Stomach (tissue), 9 donors: ENCODE results near the gene TAX1BP1. TPM values are rescaled to one million over a fixed set of nuclear protein-coding genes. Genes with fewer than 3 reads are reported as not detected.

Experiments
- DNase-seq, 2 donors: peaks; one replicate each; pipeline versions ENCODE4 v3.0.0 to v3.0.0-alpha.2; 2013 to 2019
- H3K27ac ChIP-seq, 5 donors: fragments of 200-600 bp in 4 of 5; sonication (generic) in 4 of 5; one replicate each; pipeline ENCODE4 v1.5.1; 2013 to 2019; ENCODE audit warnings: mild to moderate bottlenecking in 1 of 5, moderate library complexity in 1 of 5
- H3K27me3 ChIP-seq, 3 donors: fragments of 200-600 bp; sonication (generic); one replicate each; pipeline ENCODE4 v1.5.1; 2017 to 2019; ENCODE audit warnings: mixed run types in 1 of 3
- H3K36me3 ChIP-seq, 4 donors: fragments of 200-600 bp; sonication (generic); 1 replicate in 3 of 4; 2 replicates in 1 of 4; pipeline ENCODE4 v1.5.1; 2016 to 2019
- H3K4me1 ChIP-seq, 4 donors: fragments of 200-600 bp; sonication (generic); one replicate each; pipeline ENCODE4 v1.5.1; 2016 to 2019
- H3K4me3 ChIP-seq, 4 donors: fragments of 200-600 bp; sonication (generic) in 3 of 4; one replicate each; pipeline ENCODE4 v1.5.1; 2016 to 2019; ENCODE audit warnings: mild to moderate bottlenecking in 1 of 4
- H3K9me3 ChIP-seq, 4 donors: fragments of 200-600 bp; sonication (generic); one replicate each; pipeline ENCODE4 v1.5.1; 2016 to 2019
- CTCF ChIP-seq, 7 experiments: fragments of 450-650 bp in 4 of 7; fragments of 200-600 bp in 3 of 7; sonication (generic) in 3 of 7; IDR thresholded peaks; one replicate each; pipeline ENCODE4 v1.5.1; 2016 to 2019; ENCODE audit warnings: antibody characterized with exemption in 7 of 7, control low read depth in 2 of 7, mild to moderate bottlenecking in 1 of 7
- EP300 ChIP-seq: sonication (generic); formaldehyde crosslinking; IDR thresholded peaks from one replicate; pipeline ENCODE4 v1.6.1; 2017; ENCODE audit warnings: antibody characterized with exemption
- POLR2A ChIP-seq, 4 donors: fragments of 450-650 bp; IDR thresholded peaks; one replicate each; pipeline ENCODE4 v1.6.1; 2016; ENCODE audit warnings: antibody characterized with exemption in 4 of 4, control low read depth in 2 of 4, mild to moderate bottlenecking in 1 of 4, moderate library complexity in 1 of 4
- POLR2AphosphoS5 ChIP-seq, 3 donors: sonication (generic); formaldehyde crosslinking; IDR thresholded peaks; one replicate each; pipeline ENCODE4 v1.6.1; 2016; ENCODE audit warnings: antibody characterized with exemption in 3 of 3
- WGBS, 5 donors: extraction: QIAGEN DNeasy Blood & Tissue Kit in 3 of 5; methylation state at CpG; one replicate each; pipeline versions ENCODE4 v1.1.5 to v1.1.7; 2013 to 2018; 5-methylcytosine and 5-hydroxymethylcytosine counted together
- intact Hi-C: fragments of 100-400 bp; cut with DNase I; formaldehyde crosslinking; loops from one replicate; pipeline ENCODE4 v1.15.1; 2023; ENCODE audit warnings: low total_unique reads
- polyA plus RNA-seq, 3 donors: library from polyadenylated mRNA; stranded (reverse); fragments of 200-250 nt; gene quantifications; one replicate each; pipeline ENCODE4 v1.2.3, GENCODE V29; 2013
- total RNA-seq, 5 donors: library from RNA; depleted of rRNA; stranded (reverse); fragments of >200 nt; gene quantifications; one replicate each; pipeline versions ENCODE4 v1.1.0 to v1.2.3, GENCODE V29; 2014 to 2016
- donor health status: healthy with polysubstance abuse.
- donor health status: Bipolar disorder and iron deficiency.
- donor health status: healthy.

TAX1BP1 gene
- total and polyA plus RNA-seq, 8 donors: 43.4 to 199 (median 71.0) TPM

GRCh38 chr7:27746978-27747377 is 7.0 kb downstream of the TAX1BP1 start:
- Histone ChIP-seq H3K9me3 (no peaks in the 10 kb centered on the region), H3K27me3 (no peaks in the 10 kb centered on the region), H3K4me3 (no peak overlapping the region), H3K27ac (no peak overlapping the region), H3K36me3 (peaks cover 23 to 37% (median 35%) of the 10 kb centered on the region in 4 donors), H3K4me1 (peaks cover 24 to 72% (median 54%) of the 10 kb centered on the region in 4 donors)
- DNase-seq: no peak
- 49 to 76% (median 55%) methylated on average over 1 of the region's 1 CpG for WGBS, 5 donors
- no peak for TF ChIP-seq POLR2AphosphoS5 (IDR thresholded peaks at IDR 0.05)
- intact Hi-C loops: no loop called here

GRCh38 chr7:27747589-27748368 is 7.8 kb downstream of the TAX1BP1 start:
- Histone ChIP-seq H3K36me3 (peaks cover 23 to 45% (median 39%) of the 10 kb centered on the region in 4 donors), H3K4me1 (peaks cover 16 to 64% (median 46%) of the 10 kb centered on the region in 4 donors), H3K9me3 (no peaks in the 10 kb centered on the region), H3K4me3 (no peak overlapping the region), H3K27me3 (no peaks in the 10 kb centered on the region), H3K27ac (no peak overlapping the region)
- TF ChIP-seq CTCF (IDR thresholded peaks at IDR 0.05) (no peak), POLR2A (IDR thresholded peaks at IDR 0.05) (no peak)
- intact Hi-C loops: no loop called here
- WGBS, 5 donors: 52 to 72% (median 61%) methylated on average over 4 of the region's 4 CpGs
- no peak for DNase-seq

- intact Hi-C loops: no loop called here
- no peaks in the 10 kb centered on the region for H3K27me3 ChIP-seq
- no peak overlapping the region for H3K4me3 ChIP-seq
- no peak for TF ChIP-seq CTCF (IDR thresholded peaks at IDR 0.05)
- TF ChIP-seq POLR2AphosphoS5 (IDR thresholded peaks at IDR 0.05): no peak
- no peak for TF ChIP-seq EP300
- TF ChIP-seq POLR2A (IDR thresholded peaks at IDR 0.05): no peak
- no peak overlapping the region for H3K27ac ChIP-seq
- peaks cover 10 to 53% (median 26%) of the 10 kb centered on the region in 4 donors for H3K4me1 ChIP-seq
- 67 to 96% (median 90%) methylated on average over 2 of the region's 2 CpGs for WGBS, 5 donors
- peaks cover 23 to 61% (median 46%) of the 10 kb centered on the region in 4 donors for H3K36me3 ChIP-seq
- H3K9me3 ChIP-seq: no peaks in the 10 kb centered on the region
- no peak for DNase-seq
These were observed 10.4 kb downstream of the TAX1BP1 start for GRCh38 chr7:27750316-27750715.

GRCh38 chr7:27751888-27752660 is 12.1 kb downstream of the TAX1BP1 start:
- H3K27me3 ChIP-seq: no peaks in the 10 kb centered on the region
- no peak for DNase-seq
- no peaks in the 10 kb centered on the region for H3K9me3 ChIP-seq
- WGBS, 5 donors: 92 to 96% (median 94%) methylated on average over 6 of the region's 6 CpGs
- H3K4me3 ChIP-seq: no peak overlapping the region
- peaks cover 9 to 41% (median 16%) of the 10 kb centered on the region in 4 donors for H3K4me1 ChIP-seq
- intact Hi-C loops: no loop called here
- TF ChIP-seq POLR2AphosphoS5 (IDR thresholded peaks at IDR 0.05) (no peak), POLR2A (IDR thresholded peaks at IDR 0.05) (no peak), CTCF (IDR thresholded peaks at IDR 0.05) (no peak), EP300 (no peak)
- no peak overlapping the region for H3K27ac ChIP-seq
- peaks cover 23 to 79% (median 62%) of the 10 kb centered on the region in 4 donors for H3K36me3 ChIP-seq
